Activated T-cell treated with anti-CD3 and anti-CD28 coated beads, Interleukin-2, amount 50 U/mL, for 4 hours (primary cell): ENCODE results near the gene NLGN2. TPM values are rescaled to one million over a fixed set of nuclear protein-coding genes. Genes with fewer than 3 reads are reported as not detected.

Experiments used
- ATAC-seq, 2 donors: fragments of 200-7000 bp; cut with Tn5 transposase; one replicate each; pipeline ENCODE4 v1.10.0; 2021
- DNase-seq: peaks from one replicate; pipeline ENCODE4 v3.0.0-alpha.2; 2020
- H3K27me3 Mint-ChIP-seq: one replicate; pipeline ENCODE4 v1.8.0; 2021; ENCODE audit warnings: low read depth, mixed read lengths
- H3K36me3 Mint-ChIP-seq: one replicate; pipeline ENCODE4 v1.8.0; 2022; ENCODE audit warnings: mixed read lengths; ENCODE audit not compliant: insufficient read depth
- H3K4me1 Mint-ChIP-seq: one replicate; pipeline ENCODE4 v1.8.0; 2021; ENCODE audit warnings: low read depth, mixed read lengths
- H3K4me3 Mint-ChIP-seq: one replicate; pipeline ENCODE4 v1.8.0; 2021; ENCODE audit warnings: mild to moderate bottlenecking, moderate library complexity, mixed read lengths
- H3K9me3 Mint-ChIP-seq: one replicate; pipeline ENCODE4 v1.8.0; 2021; ENCODE audit warnings: mixed read lengths
- total RNA-seq, 3 donors: library from RNA; stranded (reverse); gene quantifications; one replicate each; pipeline ENCODE4 v1.2.1, GENCODE V29; 2021

The NLGN2 gene
- total RNA-seq, 3 donors from 2014 or later = 4.9 to 6.4 (median 5.9) TPM

GRCh38 chr17:7383371-7383741 lies 24.3 kb upstream of the NLGN2 start:
- Mint-ChIP-seq H3K27me3 (peaks cover 35% of the 10 kb centered on the region), H3K36me3 (peaks cover 2% of the 10 kb centered on the region), H3K4me3 (no peak overlapping the region), H3K9me3 (peaks cover 4% of the 10 kb centered on the region), H3K4me1 (peaks cover 9% of the 10 kb centered on the region)
- DNase-seq = no peak
- no peak for ATAC-seq

GRCh38 chr17:7383742-7384488 lies 23.7 kb upstream of the NLGN2 start:
- peaks cover 2% of the 10 kb centered on the region for H3K36me3 Mint-ChIP-seq
- peaks cover 33% of the 10 kb centered on the region for H3K27me3 Mint-ChIP-seq
- peak overlapping the region; percentile 80 for H3K4me3 Mint-ChIP-seq
- DNase-seq (peak; percentile 71), ATAC-seq (peak; percentile 99)
- peaks cover 9% of the 10 kb centered on the region for H3K4me1 Mint-ChIP-seq
- H3K9me3 Mint-ChIP-seq = peaks cover 4% of the 10 kb centered on the region

- Mint-ChIP-seq H3K36me3 (peaks cover 5% of the 10 kb centered on the region), H3K4me1 (peaks cover 9% of the 10 kb centered on the region), H3K27me3 (peaks cover 26% of the 10 kb centered on the region), H3K9me3 (no peaks in the 10 kb centered on the region), H3K4me3 (peak overlapping the region; percentile 80)
- ATAC-seq (no peak), DNase-seq (no peak)
These were observed 23.1 kb upstream of the NLGN2 start for GRCh38 chr17:7384489-7385081.

- Mint-ChIP-seq H3K4me1 (peaks cover 26% of the 10 kb centered on the region), H3K27me3 (no peaks in the 10 kb centered on the region)
- no peak for DNase-seq
These were observed 18.8 kb upstream of the NLGN2 start for GRCh38 chr17:7388856-7389255.

GRCh38 chr17:7389924-7390910 lies 17.4 kb upstream of the NLGN2 start:
- Mint-ChIP-seq H3K4me1 (peaks cover 27% of the 10 kb centered on the region), H3K9me3 (no peaks in the 10 kb centered on the region), H3K4me3 (no peak overlapping the region), H3K36me3 (peaks cover 14% of the 10 kb centered on the region), H3K27me3 (no peaks in the 10 kb centered on the region)
- DNase-seq = no peak
- ATAC-seq = no peak

More at GRCh38 chr17:7388856-7389255, 18.8 kb upstream of the NLGN2 start:
- no peak for ATAC-seq
- peaks cover 14% of the 10 kb centered on the region for H3K36me3 Mint-ChIP-seq
- no peak overlapping the region for H3K4me3 Mint-ChIP-seq
- no peaks in the 10 kb centered on the region for H3K9me3 Mint-ChIP-seq

GRCh38 chr17:7391307-7391706 lies 16.3 kb upstream of the NLGN2 start:
- ATAC-seq (no peak), DNase-seq (no peak)
- Mint-ChIP-seq H3K4me3 (no peak overlapping the region), H3K36me3 (peaks cover 14% of the 10 kb centered on the region), H3K4me1 (peaks cover 29% of the 10 kb centered on the region), H3K27me3 (no peaks in the 10 kb centered on the region), H3K9me3 (no peaks in the 10 kb centered on the region)

- Mint-ChIP-seq H3K4me1 (peaks cover 29% of the 10 kb centered on the region), H3K27me3 (no peaks in the 10 kb centered on the region), H3K36me3 (peaks cover 14% of the 10 kb centered on the region), H3K4me3 (peak overlapping the region; percentile 92), H3K9me3 (no peaks in the 10 kb centered on the region)
- ATAC-seq (no peak), DNase-seq (no peak)
These were observed 14.7 kb upstream of the NLGN2 start for GRCh38 chr17:7392696-7393612.

- ATAC-seq (peak; percentile 55 to 57), DNase-seq (peak; percentile 57)
- Mint-ChIP-seq H3K9me3 (no peaks in the 10 kb centered on the region), H3K4me1 (peaks cover 29% of the 10 kb centered on the region), H3K4me3 (peak overlapping the region; percentile 92), H3K27me3 (no peaks in the 10 kb centered on the region), H3K36me3 (peaks cover 14% of the 10 kb centered on the region)
These were observed 13.8 kb upstream of the NLGN2 start for GRCh38 chr17:7393613-7394451.

GRCh38 chr17:7394452-7395191 lies 13.0 kb upstream of the NLGN2 start, which contains the start of gene PLSCR3:
PLSCR3 (minus strand) TSS chr17:7394525; CDS start chr17:7394110, 415 bp downstream.
- DNase-seq (peak; percentile 76), ATAC-seq (peak; percentile 91 to 92)
- no peaks in the 10 kb centered on the region for H3K27me3 Mint-ChIP-seq
- peaks cover 30% of the 10 kb centered on the region for H3K4me1 Mint-ChIP-seq
- peak within 1 kb of the TSS; percentile 92 for H3K4me3 Mint-ChIP-seq
- H3K36me3 Mint-ChIP-seq = peaks cover 8% of the 10 kb centered on the region
- H3K9me3 Mint-ChIP-seq = no peaks in the 10 kb centered on the region

- H3K36me3 Mint-ChIP-seq = peaks cover 5% of the 10 kb centered on the region
- peak overlapping the region; percentile 1 for H3K4me3 Mint-ChIP-seq
- H3K9me3 Mint-ChIP-seq = no peaks in the 10 kb centered on the region
- H3K4me1 Mint-ChIP-seq = peaks cover 26% of the 10 kb centered on the region
- no peaks in the 10 kb centered on the region for H3K27me3 Mint-ChIP-seq
- no peak for DNase-seq
- ATAC-seq = no peak
These were observed 11.5 kb upstream of the NLGN2 start for GRCh38 chr17:7396147-7396546.

- H3K9me3 Mint-ChIP-seq = no peaks in the 10 kb centered on the region
- no peak for DNase-seq
- no peak overlapping the region for H3K4me3 Mint-ChIP-seq
These were observed 9.0 kb upstream of the NLGN2 start for GRCh38 chr17:7398612-7399011.

GRCh38 chr17:7403043-7403726 lies 4.5 kb upstream of the NLGN2 start:
- DNase-seq (no peak), ATAC-seq (no peak)
- no peaks in the 10 kb centered on the region for H3K9me3 Mint-ChIP-seq
- peaks cover 13% of the 10 kb centered on the region for H3K4me1 Mint-ChIP-seq
- H3K4me3 Mint-ChIP-seq = peak overlapping the region; percentile 93
- H3K36me3 Mint-ChIP-seq = no peaks in the 10 kb centered on the region
- H3K27me3 Mint-ChIP-seq = no peaks in the 10 kb centered on the region

More at GRCh38 chr17:7398612-7399011, 9.0 kb upstream of the NLGN2 start:
- no peak for ATAC-seq
- Mint-ChIP-seq H3K27me3 (no peaks in the 10 kb centered on the region), H3K4me1 (peaks cover 15% of the 10 kb centered on the region), H3K36me3 (no peaks in the 10 kb centered on the region)
